ENCODE data around the gene KPNA6.
"Not testable (repeated sequence)": the region's sequence is repeated elsewhere in the genome, so short reads cannot be mapped to it uniquely, and the experiment has no call there.

Gene KPNA6

GRCh38 chr1:32142446-32143301 lies 34.8 kb downstream of the KPNA6 start:
- DNase-seq (ENCODE audit: low spot score), result no peak

DNA sequence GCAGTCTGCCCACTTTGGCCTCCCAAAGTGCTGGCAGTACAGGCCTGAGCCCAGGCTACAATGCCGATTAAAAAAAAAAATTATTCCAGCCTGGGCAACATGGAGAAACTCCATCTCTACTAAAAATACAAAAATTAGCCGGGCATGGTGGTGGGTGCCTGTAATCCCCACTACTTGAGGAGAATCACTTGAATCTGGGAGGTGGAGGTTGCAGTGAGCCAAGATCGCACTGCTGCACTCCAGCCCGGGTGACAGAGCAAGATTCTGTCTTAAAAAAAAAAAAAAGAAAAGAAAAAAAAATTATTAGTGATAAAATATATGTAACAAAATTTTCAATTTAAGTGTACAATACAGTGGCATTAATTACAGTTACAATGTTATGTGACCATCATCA lies 35.4 kb downstream of the KPNA6 start:
- DNase-seq (ENCODE audit: low spot score), result not testable (repeated sequence)

GRCh38 chr1:32144033-32144432 lies 36.2 kb downstream of the KPNA6 start:
- DNase-seq (ENCODE audit: low spot score), result no peak

DNA sequence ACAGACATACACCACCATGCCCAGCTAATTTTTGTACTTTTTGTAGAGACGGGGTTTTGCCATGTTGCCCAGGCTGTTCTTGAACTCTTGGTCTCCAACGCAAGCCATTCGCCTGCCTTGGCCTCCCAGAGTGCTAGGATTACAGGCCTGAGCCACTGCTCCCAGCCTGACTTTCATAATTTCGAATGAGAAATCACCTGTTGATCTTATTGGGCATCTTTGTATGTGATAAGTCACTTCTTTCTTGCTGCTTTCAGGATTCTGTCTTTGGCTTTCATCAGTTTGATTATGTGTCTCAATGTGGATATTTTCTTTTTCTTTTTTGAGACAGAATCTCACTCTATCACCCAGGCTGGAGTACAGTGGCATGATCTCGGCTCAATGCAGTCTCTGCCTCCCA lies 39.9 kb downstream of the KPNA6 start:
- not testable (repeated sequence) for DNase-seq (ENCODE audit: low spot score)

GRCh38 chr1:32150847-32151246 lies 43.0 kb downstream of the KPNA6 start:
- DNase-seq (ENCODE audit: low spot score), result no peak

GRCh38 chr1:32151319-32151787 lies 43.5 kb downstream of the KPNA6 start:
- no peak for DNase-seq (ENCODE audit: low spot score)

DNA sequence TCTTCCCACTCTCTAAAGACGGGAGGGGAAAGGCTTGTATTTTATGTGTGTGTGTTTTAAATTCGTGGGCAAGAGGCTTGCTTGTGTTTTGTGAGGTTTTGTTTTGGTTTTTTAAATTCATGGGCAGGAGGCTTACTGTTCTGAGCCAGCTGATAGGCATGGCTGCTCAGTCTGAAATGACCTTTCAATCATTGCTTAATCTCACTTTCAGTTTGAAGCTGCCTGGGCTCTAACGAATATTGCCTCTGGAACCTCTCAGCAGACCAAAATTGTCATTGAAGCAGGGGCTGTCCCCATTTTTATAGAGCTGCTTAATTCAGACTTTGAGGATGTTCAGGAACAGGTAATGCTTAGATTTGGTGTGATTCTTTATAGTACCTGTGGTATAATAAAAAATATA lies 51.3 kb downstream of the KPNA6 start:
- DNase-seq (ENCODE audit: low spot score), result no peak

- DNase-seq (ENCODE audit: low spot score), result no peak
Observed at GRCh38 chr1:32163405-32163804, 55.5 kb downstream of the KPNA6 start.

DNA sequence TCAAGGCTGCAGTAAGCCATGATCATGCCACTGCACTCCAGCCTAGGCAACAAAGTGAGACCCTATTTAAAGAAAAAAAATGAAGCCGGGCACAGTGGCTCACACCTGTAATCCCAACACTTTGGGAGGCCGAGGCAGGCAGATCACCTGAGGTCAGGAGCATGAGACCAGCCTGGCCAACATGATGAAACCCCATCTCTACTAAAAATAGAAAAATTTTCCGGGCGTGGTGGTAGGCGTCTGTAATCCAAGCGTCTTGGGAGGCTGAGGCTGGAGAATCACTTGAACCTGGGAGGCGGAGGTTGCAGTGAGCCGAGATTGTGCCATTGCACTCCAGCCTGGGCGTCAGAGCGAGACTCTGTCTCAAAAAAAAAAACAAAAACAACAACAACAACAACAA lies 57.8 kb downstream of the KPNA6 start:
- not testable (repeated sequence) for DNase-seq (ENCODE audit: low spot score)

DNA sequence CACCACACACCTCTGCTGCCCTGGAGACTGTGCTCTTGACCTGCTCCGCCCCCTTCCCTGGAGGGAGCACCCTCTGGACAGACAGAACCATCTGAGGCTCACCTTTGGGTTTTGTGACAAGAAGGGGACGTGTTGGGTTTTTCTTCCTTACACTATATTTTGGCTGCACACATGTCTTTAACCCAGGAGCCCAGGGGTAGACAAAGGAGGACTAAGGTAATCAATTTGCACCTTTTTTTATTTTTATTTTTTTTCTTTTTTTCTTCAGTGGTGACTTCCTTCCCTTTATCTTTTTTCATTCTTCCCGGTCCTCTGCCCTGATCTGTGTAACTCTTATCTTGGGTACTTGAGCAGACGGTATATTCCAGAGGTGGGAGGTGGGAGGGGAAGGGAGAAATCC lies 63.1 kb downstream of the KPNA6 start:
- no peak for DNase-seq (ENCODE audit: low spot score)

DNA sequence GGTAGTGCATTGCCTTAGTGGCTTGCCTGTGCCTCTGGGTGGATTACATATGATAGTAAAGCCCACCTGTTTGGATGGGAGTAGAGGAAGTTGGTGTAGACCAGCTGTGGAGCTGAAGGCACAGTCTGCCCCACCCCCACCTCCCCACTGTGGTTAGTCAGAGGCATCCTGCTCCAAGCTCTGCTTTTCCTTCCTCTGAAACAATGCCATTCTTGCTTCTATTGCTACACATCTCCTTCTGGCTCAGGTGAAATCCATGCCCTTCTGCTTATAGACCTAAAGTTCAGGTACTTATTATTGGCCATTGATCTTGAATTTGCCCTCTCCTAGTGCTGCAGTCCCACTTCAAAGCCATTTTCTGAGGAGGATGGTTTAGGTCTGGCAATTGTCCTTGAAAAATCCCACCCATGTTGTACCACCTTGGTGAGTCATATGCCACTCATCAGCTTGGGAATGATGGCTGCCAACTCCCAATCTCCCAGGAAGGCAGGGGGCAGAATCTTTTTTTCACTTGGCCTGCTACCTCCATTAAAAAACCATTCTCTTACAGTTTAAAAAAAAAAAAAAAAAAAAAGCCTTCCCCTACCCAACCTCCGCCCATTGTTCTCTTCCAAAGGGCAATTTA lies 64.9 kb downstream of the KPNA6 start:
- no peak for DNase-seq (ENCODE audit: low spot score)

DNA sequence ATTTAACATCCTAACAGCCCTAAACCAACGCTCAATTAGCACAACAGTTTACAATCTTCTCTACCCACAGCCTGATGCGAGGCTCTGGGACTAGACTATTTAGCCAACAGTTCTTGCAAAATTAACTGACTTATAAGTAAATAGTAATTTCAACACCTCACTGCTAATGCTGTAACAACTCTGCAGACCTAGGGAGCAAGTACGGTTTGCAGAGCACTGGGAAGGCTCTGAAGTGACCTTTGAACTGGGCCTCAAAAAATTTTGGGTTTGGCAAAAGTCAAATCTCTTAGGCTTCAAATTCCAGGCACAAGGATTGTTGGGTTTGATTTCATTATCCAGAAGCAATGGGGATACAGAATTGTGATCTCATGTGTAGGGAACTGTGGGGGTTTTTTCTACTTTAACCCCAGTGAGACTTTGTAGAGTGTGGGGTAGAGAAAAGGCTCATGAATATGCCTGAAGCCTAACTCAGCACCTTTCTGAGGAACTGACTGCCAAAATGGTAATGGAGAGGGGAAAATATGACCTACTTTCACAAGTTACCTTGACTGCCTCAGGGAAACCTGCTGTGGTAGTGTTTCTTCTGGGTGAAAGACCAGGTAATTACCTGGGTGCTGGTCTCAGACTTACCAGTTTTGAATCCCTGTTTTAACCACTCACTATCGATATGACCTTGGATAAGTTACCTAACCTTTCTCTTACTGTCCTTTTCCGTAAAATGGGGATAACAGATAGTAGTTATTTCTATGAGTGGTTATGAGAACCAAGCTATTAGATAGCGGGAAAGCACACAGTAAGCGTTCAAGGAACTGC lies 70.7 kb downstream of the KPNA6 start:
- no peak for DNase-seq (ENCODE audit: low spot score)

DNA sequence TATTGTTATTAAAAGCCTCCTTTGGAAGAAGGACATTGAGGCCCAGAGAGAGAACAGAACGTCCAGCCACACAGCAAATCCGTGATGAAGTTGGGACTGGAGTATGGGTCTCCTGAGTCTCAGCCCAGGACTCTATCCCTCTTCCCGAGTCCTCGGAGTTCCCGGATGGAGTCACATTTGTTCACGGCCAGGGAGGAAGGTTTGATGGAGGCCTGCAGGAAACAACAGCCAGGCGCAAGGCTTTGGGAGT lies 71.3 kb downstream of the KPNA6 start:
- DNase-seq (ENCODE audit: low spot score), result no peak

DNA sequence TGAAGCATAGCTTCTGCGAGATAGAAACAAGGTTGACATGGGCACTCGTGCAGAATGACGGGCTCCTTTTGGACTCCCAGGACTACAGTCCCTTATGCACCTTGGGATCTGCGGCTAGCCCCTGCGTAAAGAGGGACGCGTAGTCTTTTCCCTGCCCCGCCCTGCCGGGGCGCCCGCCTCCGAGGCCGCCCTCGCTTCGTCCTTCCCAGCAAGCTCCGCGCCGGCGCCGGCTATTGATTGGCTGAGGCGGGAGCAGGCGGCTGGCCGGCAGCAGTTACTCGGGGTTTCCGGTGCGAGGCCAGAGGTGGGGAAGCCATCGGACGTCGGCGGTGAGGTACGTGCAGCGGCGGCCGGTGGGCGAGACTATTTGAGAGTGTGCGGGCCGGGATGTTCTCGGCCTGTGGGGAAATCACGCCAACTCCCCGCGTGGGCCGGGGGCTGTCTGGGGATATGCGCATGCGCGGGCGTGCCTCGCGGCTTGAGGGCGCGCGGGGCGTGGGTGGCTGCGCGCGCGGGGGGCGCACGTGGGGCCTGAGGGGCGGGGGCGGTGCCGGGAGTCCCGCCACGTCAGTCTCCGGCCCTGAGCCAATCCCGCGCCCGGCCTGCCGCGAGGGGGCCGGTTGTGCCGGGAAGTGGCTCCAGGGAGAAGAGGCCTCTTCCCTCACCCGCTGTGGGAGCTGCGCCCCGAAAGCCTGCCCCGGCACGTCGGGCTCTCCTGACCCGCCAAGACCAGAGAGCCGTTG lies 71.8 kb downstream of the KPNA6 start, which contains the start of gene TXLNA:
Gene TXLNA (plus strand): TSS at position 233 of the 743 bp plus-strand sequence. CDS start 671 bp downstream, outside the sequence.
- peak; percentile 93 for DNase-seq (ENCODE audit: low spot score)

DNA sequence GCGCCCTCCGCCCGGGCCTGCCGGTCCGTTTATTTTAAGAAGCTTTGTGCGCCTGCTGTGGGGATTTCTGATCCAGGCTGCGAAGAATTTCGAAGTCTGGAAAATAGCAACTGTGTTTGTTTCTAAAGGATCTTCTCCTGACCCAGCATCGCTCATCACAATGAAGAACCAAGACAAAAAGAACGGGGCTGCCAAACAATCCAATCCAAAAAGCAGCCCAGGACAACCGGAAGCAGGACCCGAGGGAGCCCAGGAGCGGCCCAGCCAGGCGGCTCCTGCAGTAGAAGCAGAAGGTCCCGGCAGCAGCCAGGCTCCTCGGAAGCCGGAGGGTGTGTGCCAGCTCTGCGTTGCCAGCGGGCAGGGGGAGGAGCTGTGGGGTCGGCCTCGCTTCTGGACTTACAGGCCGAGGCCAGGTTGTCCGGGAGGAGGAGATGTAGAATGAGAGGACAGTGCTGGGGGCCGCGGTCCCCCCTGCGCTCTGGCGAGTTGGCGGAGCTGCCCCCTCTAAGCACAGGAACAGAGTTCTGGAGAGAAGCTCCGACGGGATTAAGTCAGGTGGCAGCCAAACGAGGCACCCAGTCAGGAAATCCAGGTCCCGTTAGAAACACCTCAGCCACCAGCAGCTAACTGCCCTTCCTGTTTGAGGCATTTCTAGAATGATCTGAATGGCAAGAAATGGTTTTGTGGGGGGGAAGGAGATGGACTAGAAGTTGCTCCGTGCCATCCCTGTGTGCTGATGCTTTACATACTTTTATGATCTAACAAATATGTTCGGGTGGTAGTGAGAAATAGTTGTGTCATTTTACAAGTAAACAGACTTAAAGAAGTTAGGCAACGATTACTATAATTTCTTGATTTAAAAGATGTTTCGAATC lies 72.6 kb downstream of the KPNA6 start:
- DNase-seq (ENCODE audit: low spot score), result peak; percentile 25

GRCh38 chr1:32181065-32181464 lies 73.2 kb downstream of the KPNA6 start:
- no peak for DNase-seq (ENCODE audit: low spot score)

- no peak for DNase-seq (ENCODE audit: low spot score)
Observed at GRCh38 chr1:32181563-32181962, 73.7 kb downstream of the KPNA6 start.

- no peak for DNase-seq (ENCODE audit: low spot score)
Observed at GRCh38 chr1:32182060-32182459, 74.2 kb downstream of the KPNA6 start.

- DNase-seq (ENCODE audit: low spot score), result no peak
Observed at GRCh38 chr1:32184650-32185049, 76.8 kb downstream of the KPNA6 start.

- no peak for DNase-seq (ENCODE audit: low spot score)
Observed at GRCh38 chr1:32186077-32186476, 78.2 kb downstream of the KPNA6 start.

DNA sequence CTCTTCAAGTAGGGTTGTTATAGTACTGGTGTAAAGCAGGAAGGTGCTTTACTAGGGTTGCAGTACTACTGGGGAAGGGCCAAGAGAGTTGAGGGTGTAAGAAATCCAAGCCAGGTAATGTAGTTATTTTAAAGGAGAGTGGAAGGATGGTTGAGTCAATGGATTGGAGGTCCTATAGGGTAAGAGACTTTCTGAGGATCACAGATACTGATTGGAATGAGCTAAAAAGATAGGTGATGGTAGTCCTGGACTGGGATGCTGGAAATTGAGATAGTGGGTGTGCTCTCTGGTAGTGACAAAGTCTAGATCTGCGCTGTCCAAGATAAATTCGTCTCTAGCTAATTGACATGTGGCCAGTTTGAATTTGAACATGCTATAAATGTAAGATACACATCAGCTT lies 78.6 kb downstream of the KPNA6 start:
- DNase-seq (ENCODE audit: low spot score), result no peak

Measured in LoVo (cell line).